Fibroblast of villous mesenchyme (primary cell): ENCODE measurements around the gene ARRDC1. TPM values are rescaled to one million over a fixed set of nuclear protein-coding genes. Genes with fewer than 3 reads are reported as not detected.

Source experiments
- DNase-seq: peaks from one replicate; pipeline ENCODE4 v3.0.0-alpha.2; 2010; ENCODE audit warnings: low read depth
- H3K4me3 ChIP-seq: 2 replicates; pipeline ENCODE4 v1.5.1; 2011; ENCODE audit warnings: low read depth, mild to moderate bottlenecking, low read length
- CTCF ChIP-seq: IDR thresholded peaks from 2 replicates; pipeline ENCODE4 v1.5.1; 2012; ENCODE audit warnings: low read depth, mild to moderate bottlenecking, low read length; ENCODE audit not compliant: insufficient read depth
- total RNA-seq: library from RNA; depleted of rRNA; stranded (reverse); fragments of >200 nt; gene quantifications from 2 replicates; pipeline ENCODE4 v1.2.3, GENCODE V29; 2012

The ARRDC1 gene
- total RNA-seq, 1 donor: 12.5 TPM

GRCh38 chr9:137639303-137640051 lies 34.0 kb downstream of the ARRDC1 start:
- TF ChIP-seq CTCF: no peak
- peak overlapping the region; percentile 50 for H3K4me3 ChIP-seq
- DNase-seq: peak; percentile 84

GRCh38 chr9:137640862-137641261 lies 35.4 kb downstream of the ARRDC1 start:
- H3K4me3 ChIP-seq: no peak overlapping the region
- DNase-seq: no peak
- no peak for TF ChIP-seq CTCF

- no peak for DNase-seq
- TF ChIP-seq CTCF: no peak
Measured at GRCh38 chr9:137642118-137642601, 36.7 kb downstream of the ARRDC1 start.

GRCh38 chr9:137642892-137643291 lies 37.4 kb downstream of the ARRDC1 start:
- no peak for DNase-seq
- H3K4me3 ChIP-seq: no peak overlapping the region
- no peak for TF ChIP-seq CTCF

More at GRCh38 chr9:137642118-137642601, 36.7 kb downstream of the ARRDC1 start:
- H3K4me3 ChIP-seq: no peak overlapping the region

- no peak for TF ChIP-seq CTCF
- peak; percentile 18 for DNase-seq
- no peak overlapping the region for H3K4me3 ChIP-seq
Measured at GRCh38 chr9:137643921-137644320, 38.4 kb downstream of the ARRDC1 start.

GRCh38 chr9:137645211-137645610 lies 39.7 kb downstream of the ARRDC1 start:
- no peak overlapping the region for H3K4me3 ChIP-seq
- no peak for TF ChIP-seq CTCF
- no peak for DNase-seq
